GM23338 (cell line): ENCODE results near the gene LIN7A. TPM values are rescaled to one million over a fixed set of nuclear protein-coding genes. Genes with fewer than 3 reads are reported as not detected.

Source experiments
- ATAC-seq: fragments of 200-7000 bp; cut with Tn5 transposase; 3 replicates; pipeline ENCODE4 v1.9.1; 2020
- DNase-seq: peaks from one replicate; pipeline ENCODE4 v3.0.0-alpha.2; 2015; ENCODE audit warnings: low spot score
- H2AFZ ChIP-seq: fragments of 200-600 bp; sonication (generic); 2 replicates; pipeline ENCODE4 v1.8.0; 2016; ENCODE audit warnings: antibody characterized with exemption, mild to moderate bottlenecking, moderate library complexity
- H3F3A ChIP-seq: fragments of 200-600 bp; sonication (generic); replicated peaks from 2 replicates; pipeline ENCODE4 v1.8.0; 2017; ENCODE audit warnings: antibody characterized with exemption, mixed run types, low read depth
- H3K27ac ChIP-seq: fragments of 200-600 bp; sonication (generic); 2 replicates; pipeline ENCODE4 v1.6.1; 2016; ENCODE audit warnings: low read depth
- H3K27me3 ChIP-seq: fragments of 200-600 bp; sonication (generic); 2 replicates; pipeline ENCODE4 v1.8.0; 2016; ENCODE audit warnings: mild to moderate bottlenecking, mixed run types, moderate library complexity; ENCODE audit not compliant: insufficient read depth
- H3K36me3 ChIP-seq: fragments of 200-600 bp; sonication (generic); 2 replicates; pipeline ENCODE4 v1.8.0; 2016; ENCODE audit warnings: mild to moderate bottlenecking; ENCODE audit not compliant: insufficient read depth
- H3K4me1 ChIP-seq: fragments of 200-600 bp; sonication (generic); 2 replicates; pipeline ENCODE4 v1.8.0; 2016; ENCODE audit warnings: mild to moderate bottlenecking, moderate library complexity; ENCODE audit not compliant: insufficient read depth
- H3K4me2 ChIP-seq: fragments of 200-600 bp; sonication (generic); 2 replicates; pipeline ENCODE4 v1.7.1; 2017; ENCODE audit warnings: mixed run types
- H3K4me3 ChIP-seq: fragments of 200-600 bp; sonication (generic); 2 replicates; pipeline ENCODE4 v1.6.1; 2016; ENCODE audit warnings: mixed run types
- H3K79me2 ChIP-seq: fragments of 200-600 bp; sonication (generic); replicated peaks from 2 replicates; pipeline ENCODE4 v1.8.0; 2017; ENCODE audit warnings: mild to moderate bottlenecking; ENCODE audit not compliant: insufficient read depth
- H3K9me2 ChIP-seq: fragments of 200-600 bp; sonication (generic); 2 replicates; pipeline ENCODE4 v1.8.0; 2017; ENCODE audit not compliant: insufficient read depth
- H4K20me1 ChIP-seq: fragments of 200-600 bp; sonication (generic); replicated peaks from 2 replicates; pipeline ENCODE4 v1.8.0; 2017; ENCODE audit warnings: mild to moderate bottlenecking; ENCODE audit not compliant: insufficient read depth
- H3K27ac Mint-ChIP-seq: 2 replicates; pipeline ENCODE4 v1.8.0; 2020; ENCODE audit warnings: inconsistent platforms, mild to moderate bottlenecking, moderate library complexity, mixed read lengths
- H3K27me3 Mint-ChIP-seq: 3 replicates; pipeline ENCODE4 v1.8.0; 2022; ENCODE audit warnings: low read depth, mild to moderate bottlenecking, moderate library complexity, mixed read lengths, inconsistent platforms; ENCODE audit not compliant: insufficient read depth, poor library complexity
- H3K36me3 Mint-ChIP-seq: 3 replicates; pipeline ENCODE4 v1.8.0; 2021; ENCODE audit warnings: low read depth, mild to moderate bottlenecking, inconsistent platforms, moderate library complexity, mixed read lengths
- H3K4me1 Mint-ChIP-seq: 3 replicates; pipeline ENCODE4 v1.8.0; 2020; ENCODE audit warnings: mild to moderate bottlenecking, inconsistent platforms, mixed read lengths
- H3K4me3 Mint-ChIP-seq: 3 replicates; pipeline ENCODE4 v1.8.0; 2021; ENCODE audit warnings: moderate library complexity, mild to moderate bottlenecking, inconsistent platforms, mixed read lengths
- H3K9me3 Mint-ChIP-seq: 3 replicates; pipeline ENCODE4 v1.8.0; 2020; ENCODE audit warnings: moderate library complexity, mild to moderate bottlenecking, inconsistent platforms, mixed read lengths
- CREB1 ChIP-seq: fragments of 250-450 bp; sonication (Bioruptor Pico); IDR thresholded peaks from 2 replicates; pipeline ENCODE4 v1.5.0; 2020; ENCODE audit warnings: low read depth, mild to moderate bottlenecking, moderate library complexity
- ETS1 ChIP-seq: IDR thresholded peaks from 2 replicates; pipeline ENCODE4 v1.6.1; 2016; ENCODE audit warnings: antibody characterized with exemption
- EZH2 ChIP-seq: fragments of 200-600 bp; sonication (generic); IDR thresholded peaks from one replicate; pipeline ENCODE4 v1.8.0; 2017; ENCODE audit warnings: antibody characterized with exemption, mild to moderate bottlenecking, low read depth; ENCODE audit not compliant: unreplicated experiment
- EZH2phosphoT487 ChIP-seq: fragments of 200-600 bp; sonication (generic); IDR thresholded peaks from one replicate; pipeline ENCODE4 v1.8.1; 2018; ENCODE audit warnings: antibody characterized with exemption; ENCODE audit not compliant: unreplicated experiment
- JUNB ChIP-seq: IDR thresholded peaks from one replicate; pipeline ENCODE4 v1.6.1; 2016; ENCODE audit warnings: antibody characterized with exemption; ENCODE audit not compliant: unreplicated experiment
- NANOG ChIP-seq: IDR thresholded peaks from 2 replicates; pipeline ENCODE4 v1.6.1; 2016; ENCODE audit warnings: antibody characterized with exemption, borderline replicate concordance
- POLR2AphosphoS5 ChIP-seq: IDR thresholded peaks from 2 replicates; pipeline ENCODE4 v1.6.1; 2016; ENCODE audit warnings: antibody characterized with exemption, low read depth
- REST ChIP-seq: IDR thresholded peaks from one replicate; pipeline ENCODE4 v1.6.1; 2018; ENCODE audit warnings: antibody characterized with exemption; ENCODE audit not compliant: unreplicated experiment
- STAT1 ChIP-seq: IDR thresholded peaks from one replicate; pipeline ENCODE4 v1.6.1; 2016; ENCODE audit warnings: antibody characterized with exemption; ENCODE audit not compliant: unreplicated experiment
- ZNF114 ChIP-seq: fragments of 250-450 bp; sonication (Bioruptor Pico); IDR thresholded peaks from 2 replicates; pipeline ENCODE4 v1.5.0; 2020; ENCODE audit warnings: mild to moderate bottlenecking, moderate library complexity
- ZNF331 ChIP-seq: fragments of 250-450 bp; sonication (Bioruptor Pico); IDR thresholded peaks from 2 replicates; pipeline ENCODE4 v1.5.0; 2020; ENCODE audit warnings: low read depth, mild to moderate bottlenecking, moderate library complexity
- polyA plus RNA-seq: library from polyadenylated mRNA; unstranded; fragments of >200 nt; fragmentation: Nextera tagmentation; extraction: Ambion mirVana; gene quantifications from 2 replicates; pipeline ENCODE4 v1.2.1, GENCODE V29; 2016
- total RNA-seq: library from RNA; depleted of rRNA; stranded (reverse); fragments of >200 nt; shearing (Covaris generic); gene quantifications from 2 replicates; pipeline ENCODE4 v1.2.3, GENCODE V29; 2014
- TF ChIP-seq, protein P1 (sequence below), 2 experiments: fragments of 200-600 bp in 1 of 2; sonication (generic) in 1 of 2; conservative IDR thresholded peaks; 2 replicates each; pipeline versions ENCODE4 v1.5.1 to v1.6.1; 2016 to 2017; ENCODE audit warnings: antibody characterized with exemption in 2 of 2, low read depth in 2 of 2, mild to moderate bottlenecking in 2 of 2, moderate library complexity in 1 of 2
- TF ChIP-seq, protein P2 (sequence below): fragments of 250-450 bp; sonication (Bioruptor Pico); IDR thresholded peaks from 2 replicates; pipeline ENCODE4 v1.5.0; 2020; ENCODE audit warnings: mild to moderate bottlenecking, moderate library complexity

Gene LIN7A
- total and polyA plus RNA-seq, 2 experiments from 2014 or later: 5.7 to 6.5 TPM

- H3K36me3 ChIP-seq: no peaks in the 10 kb centered on the region
- no peak overlapping the region for H3K27ac ChIP-seq
- H3F3A ChIP-seq: no peaks in the 10 kb centered on the region
- H3K4me1 ChIP-seq: no peaks in the 10 kb centered on the region
- no peaks in the 10 kb centered on the region for H3K36me3 Mint-ChIP-seq
- peaks cover 2% of the 10 kb centered on the region for H3K27me3 Mint-ChIP-seq
- no peaks in the 10 kb centered on the region for H3K27me3 ChIP-seq
- no peak overlapping the region for H3K4me2 ChIP-seq
- no peaks in the 10 kb centered on the region for H3K79me2 ChIP-seq
- no peaks in the 10 kb centered on the region for H3K9me3 Mint-ChIP-seq
- H3K4me3 ChIP-seq: no peak overlapping the region
- ATAC-seq (peak; percentile 75), DNase-seq (peak; percentile 80)
- no peak overlapping the region for H3K4me3 Mint-ChIP-seq
- H3K9me2 ChIP-seq: no peaks in the 10 kb centered on the region
- TF ChIP-seq NANOG (no peak), REST (no peak), ZNF114 (CRISPR knock-in tag) (no peak), STAT1 (no peak), ZNF331 (no peak), CREB1 (CRISPR knock-in tag) (no peak), EZH2 (no peak), ETS1 (no peak), POLR2AphosphoS5 (no peak), JUNB (no peak), EZH2phosphoT487 (no peak)
- TF ChIP-seq, protein P1, sequence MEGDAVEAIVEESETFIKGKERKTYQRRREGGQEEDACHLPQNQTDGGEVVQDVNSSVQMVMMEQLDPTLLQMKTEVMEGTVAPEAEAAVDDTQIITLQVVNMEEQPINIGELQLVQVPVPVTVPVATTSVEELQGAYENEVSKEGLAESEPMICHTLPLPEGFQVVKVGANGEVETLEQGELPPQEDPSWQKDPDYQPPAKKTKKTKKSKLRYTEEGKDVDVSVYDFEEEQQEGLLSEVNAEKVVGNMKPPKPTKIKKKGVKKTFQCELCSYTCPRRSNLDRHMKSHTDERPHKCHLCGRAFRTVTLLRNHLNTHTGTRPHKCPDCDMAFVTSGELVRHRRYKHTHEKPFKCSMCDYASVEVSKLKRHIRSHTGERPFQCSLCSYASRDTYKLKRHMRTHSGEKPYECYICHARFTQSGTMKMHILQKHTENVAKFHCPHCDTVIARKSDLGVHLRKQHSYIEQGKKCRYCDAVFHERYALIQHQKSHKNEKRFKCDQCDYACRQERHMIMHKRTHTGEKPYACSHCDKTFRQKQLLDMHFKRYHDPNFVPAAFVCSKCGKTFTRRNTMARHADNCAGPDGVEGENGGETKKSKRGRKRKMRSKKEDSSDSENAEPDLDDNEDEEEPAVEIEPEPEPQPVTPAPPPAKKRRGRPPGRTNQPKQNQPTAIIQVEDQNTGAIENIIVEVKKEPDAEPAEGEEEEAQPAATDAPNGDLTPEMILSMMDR (conservative IDR thresholded peaks at IDR 0.05; ENCODE audit: low read depth in 2 of 2): no peak
- TF ChIP-seq, protein P2, sequence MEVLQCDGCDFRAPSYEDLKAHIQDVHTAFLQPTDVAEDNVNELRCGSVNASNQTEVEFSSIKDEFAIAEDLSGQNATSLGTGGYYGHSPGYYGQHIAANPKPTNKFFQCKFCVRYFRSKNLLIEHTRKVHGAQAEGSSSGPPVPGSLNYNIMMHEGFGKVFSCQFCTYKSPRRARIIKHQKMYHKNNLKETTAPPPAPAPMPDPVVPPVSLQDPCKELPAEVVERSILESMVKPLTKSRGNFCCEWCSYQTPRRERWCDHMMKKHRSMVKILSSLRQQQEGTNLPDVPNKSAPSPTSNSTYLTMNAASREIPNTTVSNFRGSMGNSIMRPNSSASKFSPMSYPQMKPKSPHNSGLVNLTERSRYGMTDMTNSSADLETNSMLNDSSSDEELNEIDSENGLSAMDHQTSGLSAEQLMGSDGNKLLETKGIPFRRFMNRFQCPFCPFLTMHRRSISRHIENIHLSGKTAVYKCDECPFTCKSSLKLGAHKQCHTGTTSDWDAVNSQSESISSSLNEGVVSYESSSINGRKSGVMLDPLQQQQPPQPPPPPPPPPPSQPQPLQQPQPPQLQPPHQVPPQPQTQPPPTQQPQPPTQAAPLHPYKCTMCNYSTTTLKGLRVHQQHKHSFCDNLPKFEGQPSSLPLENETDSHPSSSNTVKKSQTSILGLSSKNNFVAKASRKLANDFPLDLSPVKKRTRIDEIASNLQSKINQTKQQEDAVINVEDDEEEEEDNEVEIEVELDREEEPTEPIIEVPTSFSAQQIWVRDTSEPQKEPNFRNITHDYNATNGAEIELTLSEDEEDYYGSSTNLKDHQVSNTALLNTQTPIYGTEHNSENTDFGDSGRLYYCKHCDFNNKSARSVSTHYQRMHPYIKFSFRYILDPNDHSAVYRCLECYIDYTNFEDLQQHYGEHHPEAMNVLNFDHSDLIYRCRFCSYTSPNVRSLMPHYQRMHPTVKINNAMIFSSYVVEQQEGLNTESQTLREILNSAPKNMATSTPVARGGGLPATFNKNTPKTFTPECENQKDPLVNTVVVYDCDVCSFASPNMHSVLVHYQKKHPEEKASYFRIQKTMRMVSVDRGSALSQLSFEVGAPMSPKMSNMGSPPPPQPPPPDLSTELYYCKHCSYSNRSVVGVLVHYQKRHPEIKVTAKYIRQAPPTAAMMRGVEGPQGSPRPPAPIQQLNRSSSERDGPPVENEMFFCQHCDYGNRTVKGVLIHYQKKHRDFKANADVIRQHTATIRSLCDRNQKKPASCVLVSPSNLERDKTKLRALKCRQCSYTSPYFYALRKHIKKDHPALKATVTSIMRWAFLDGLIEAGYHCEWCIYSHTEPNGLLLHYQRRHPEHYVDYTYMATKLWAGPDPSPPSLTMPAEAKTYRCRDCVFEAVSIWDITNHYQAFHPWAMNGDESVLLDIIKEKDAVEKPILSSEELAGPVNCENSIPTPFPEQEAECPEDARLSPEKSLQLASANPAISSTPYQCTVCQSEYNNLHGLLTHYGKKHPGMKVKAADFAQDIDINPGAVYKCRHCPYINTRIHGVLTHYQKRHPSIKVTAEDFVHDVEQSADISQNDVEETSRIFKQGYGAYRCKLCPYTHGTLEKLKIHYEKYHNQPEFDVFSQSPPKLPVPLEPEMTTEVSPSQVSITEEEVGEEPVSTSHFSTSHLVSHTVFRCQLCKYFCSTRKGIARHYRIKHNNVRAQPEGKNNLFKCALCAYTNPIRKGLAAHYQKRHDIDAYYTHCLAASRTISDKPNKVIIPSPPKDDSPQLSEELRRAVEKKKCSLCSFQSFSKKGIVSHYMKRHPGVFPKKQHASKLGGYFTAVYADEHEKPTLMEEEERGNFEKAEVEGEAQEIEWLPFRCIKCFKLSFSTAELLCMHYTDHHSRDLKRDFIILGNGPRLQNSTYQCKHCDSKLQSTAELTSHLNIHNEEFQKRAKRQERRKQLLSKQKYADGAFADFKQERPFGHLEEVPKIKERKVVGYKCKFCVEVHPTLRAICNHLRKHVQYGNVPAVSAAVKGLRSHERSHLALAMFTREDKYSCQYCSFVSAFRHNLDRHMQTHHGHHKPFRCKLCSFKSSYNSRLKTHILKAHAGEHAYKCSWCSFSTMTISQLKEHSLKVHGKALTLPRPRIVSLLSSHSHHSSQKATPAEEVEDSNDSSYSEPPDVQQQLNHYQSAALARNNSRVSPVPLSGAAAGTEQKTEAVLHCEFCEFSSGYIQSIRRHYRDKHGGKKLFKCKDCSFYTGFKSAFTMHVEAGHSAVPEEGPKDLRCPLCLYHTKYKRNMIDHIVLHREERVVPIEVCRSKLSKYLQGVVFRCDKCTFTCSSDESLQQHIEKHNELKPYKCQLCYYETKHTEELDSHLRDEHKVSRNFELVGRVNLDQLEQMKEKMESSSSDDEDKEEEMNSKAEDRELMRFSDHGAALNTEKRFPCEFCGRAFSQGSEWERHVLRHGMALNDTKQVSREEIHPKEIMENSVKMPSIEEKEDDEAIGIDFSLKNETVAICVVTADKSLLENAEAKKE: no peak
- H2AFZ ChIP-seq: no peak overlapping the region
- no peaks in the 10 kb centered on the region for H4K20me1 ChIP-seq
- peaks cover 6% of the 10 kb centered on the region; the same call in 2 of the 3 replicates for H3K4me1 Mint-ChIP-seq
- no peak overlapping the region for H3K27ac Mint-ChIP-seq
Observed at GRCh38 chr12:80966001-80966400, 28.3 kb upstream of the LIN7A start.
